A549 (cell line): ENCODE measurements around the gene LYZL2. TPM values are rescaled to one million over a fixed set of nuclear protein-coding genes. Genes with fewer than 3 reads are reported as not detected.
A peak's percentile ranks its signal among the peaks of the same experiment; 100 is the strongest.
"Not testable (repeated sequence)": the region's sequence is repeated elsewhere in the genome, so short reads cannot be mapped to it uniquely, and the experiment has no call there.

ENCODE experiments used
- ATAC-seq, 2 experiments: fragments of 200-7000 bp in 1 of 2; fragments of >200 bp in 1 of 2; cut with Nextera tagmentation in 1 of 2; cut with Tn5 transposase in 1 of 2; 3 replicates each; pipeline versions ENCODE4 v1.8.0 to v1.9.1; 2018 to 2020; ENCODE audit warnings: mild to moderate bottlenecking in 1 of 2, moderate library complexity in 1 of 2
- CTCF ChIA-PET: fragments of 300-600 bp; sonication (Branson Sonifier 250); formaldehyde crosslinking; extraction: SDS; loops from one replicate; lab custom pipeline; 2021; ENCODE audit warnings: antibody characterized with exemption, inconsistent platforms; lab: Yijun Ruan, JAX
- POLR2A ChIA-PET: fragments of 350-600 bp; formaldehyde crosslinking; extraction: SDS; loops from one replicate; lab custom pipeline; 2021; ENCODE audit warnings: antibody characterized with exemption, inconsistent platforms; lab: Yijun Ruan, JAX
- DNase-seq, 2 experiments: peaks; one replicate each; pipeline versions ENCODE4 v3.0.0 to v3.0.0-alpha.2; 2011 to 2016; ENCODE audit warnings: low read depth in 1 of 2, low spot score in 1 of 2
- FAIRE-seq: peaks from 2 replicates; lab custom pipeline; 2011; peaks lifted over from hg19 to GRCh38; lab: Jason Lieb, UNC
- H3K27ac ChIP-seq, 2 experiments: fragments of >200 bp; sonication (Bioruptor Twin); formaldehyde crosslinking; 3 replicates each; pipeline ENCODE4 v1.5.1; 2016 to 2017
- H3K4me1 ChIP-seq: fragments of >200 bp; sonication (Bioruptor Twin); formaldehyde crosslinking; 3 replicates; pipeline ENCODE4 v1.6.1; 2016
- H3K4me2 ChIP-seq: fragments of >200 bp; sonication (Bioruptor Twin); formaldehyde crosslinking; 3 replicates; pipeline ENCODE4 v1.6.1; 2016
- H3K4me3 ChIP-seq: fragments of >200 bp; sonication (Bioruptor Twin); formaldehyde crosslinking; 3 replicates; pipeline ENCODE4 v1.5.1; 2016
- H3K9me3 ChIP-seq: fragments of >200 bp; sonication (Bioruptor Twin); formaldehyde crosslinking; 3 replicates; pipeline ENCODE4 v1.6.1; 2016
- CBX2 ChIP-seq: fragments of 200-600 bp; sonication (generic); IDR thresholded peaks from 2 replicates; pipeline ENCODE4 v1.6.1; 2016; ENCODE audit warnings: low read depth, mild to moderate bottlenecking, borderline replicate concordance
- CHD2 ChIP-seq: fragments of 150-350 bp; IDR thresholded peaks from 2 replicates; pipeline ENCODE4 v1.6.1; 2014; ENCODE audit warnings: low read length; ENCODE audit not compliant: partially characterized antibody
- EHF ChIP-seq: fragments of 250-450 bp; sonication (Bioruptor Pico); IDR thresholded peaks from 2 replicates; pipeline ENCODE4 v1.5.0; 2020; ENCODE audit warnings: mild to moderate bottlenecking
- FOSB ChIP-seq: fragments of 250-450 bp; sonication (Bioruptor Pico); IDR thresholded peaks from 2 replicates; pipeline ENCODE4 v1.5.0; 2020; ENCODE audit warnings: mild to moderate bottlenecking, moderate library complexity
- FOSL2 ChIP-seq, 2 experiments: fragments of 450-650 bp in 1 of 2; fragments of >200 bp in 1 of 2; sonication (Bioruptor Twin) in 1 of 2; formaldehyde crosslinking; IDR thresholded peaks; 2 replicates each; pipeline versions ENCODE4 v1.5.0 to v1.6.1; 2016 to 2020; ENCODE audit warnings: mild to moderate bottlenecking in 1 of 2, moderate library complexity in 1 of 2
- FOXS1 ChIP-seq: fragments of 250-450 bp; sonication (Bioruptor Pico); IDR thresholded peaks from 2 replicates; pipeline ENCODE4 v1.5.0; 2020; ENCODE audit warnings: mild to moderate bottlenecking, moderate library complexity
- GATA3 ChIP-seq: IDR thresholded peaks from 2 replicates; pipeline ENCODE4 v1.6.1; 2012; ENCODE audit warnings: borderline replicate concordance
- HOXB5 ChIP-seq: fragments of 250-450 bp; sonication (Bioruptor Pico); IDR thresholded peaks from 2 replicates; pipeline ENCODE4 v1.5.0; 2020; ENCODE audit warnings: mild to moderate bottlenecking, moderate library complexity
- JUN ChIP-seq, 2 experiments: fragments of >200 bp; sonication (Bioruptor Twin); formaldehyde crosslinking; IDR thresholded peaks; 2 replicates in 1 of 2; 3 replicates in 1 of 2; pipeline ENCODE4 v1.6.1; 2016 to 2017
- KDM5A ChIP-seq: fragments of 200-600 bp; sonication (generic); IDR thresholded peaks from 2 replicates; pipeline ENCODE4 v1.6.1; 2016; ENCODE audit warnings: antibody characterized with exemption, mild to moderate bottlenecking
- MAFK ChIP-seq: fragments of 450-650 bp; IDR thresholded peaks from 2 replicates; pipeline ENCODE4 v1.6.1; 2014; ENCODE audit not compliant: partially characterized antibody
- MAZ ChIP-seq: fragments of 150-350 bp; IDR thresholded peaks from 2 replicates; pipeline ENCODE4 v1.6.1; 2014; ENCODE audit warnings: antibody characterized with exemption, low read depth, low read length, borderline replicate concordance
- NFE2L2 ChIP-seq: fragments of 150-350 bp; conservative IDR thresholded peaks from 2 replicates; pipeline ENCODE4 v1.6.1; 2014; ENCODE audit warnings: low read length
- POLR2A ChIP-seq: IDR thresholded peaks from 2 replicates; pipeline ENCODE4 v1.6.1; 2012; ENCODE audit warnings: mild to moderate bottlenecking, low read length
- RARB ChIP-seq: fragments of 250-450 bp; sonication (Bioruptor Pico); IDR thresholded peaks from 2 replicates; pipeline ENCODE4 v1.8.0; 2021; ENCODE audit warnings: mild to moderate bottlenecking, moderate library complexity
- RFX5 ChIP-seq: fragments of 450-650 bp; IDR thresholded peaks from 2 replicates; pipeline ENCODE4 v1.7.1; 2014; ENCODE audit warnings: antibody characterized with exemption, mild to moderate bottlenecking, moderate library complexity
- TP53 ChIP-seq: fragments of 250-450 bp; sonication (Bioruptor Pico); IDR thresholded peaks from 2 replicates; pipeline ENCODE4 v1.5.0; 2021; ENCODE audit warnings: mild to moderate bottlenecking, moderate library complexity
- ZC3H11A ChIP-seq: fragments of 450-650 bp; IDR thresholded peaks from 2 replicates; pipeline ENCODE4 v1.6.1; 2014; ENCODE audit warnings: antibody characterized with exemption, mild to moderate bottlenecking
- WGBS: methylation state at CpG from one replicate; pipeline ENCODE4 v1.1.6; 2017; ENCODE audit errors: missing lambda C conversion rate; 5-methylcytosine and 5-hydroxymethylcytosine counted together
- polyA plus RNA-seq, 4 experiments: library from polyadenylated mRNA; depleted of rRNA in 3 of 4; stranded (reverse); fragments of >200 nt; fragmentation: RNase III in 1 of 4; extraction: RNeasy Plus Mini Kit Qiagen cat#74134 plus additional on column Dnase treatment in 1 of 4; gene quantifications; 2 replicates in 3 of 4; 3 replicates in 1 of 4; pipeline ENCODE4 v1.2.3, GENCODE V29; 2011 to 2017
- TF ChIP-seq, protein P1 (sequence below): IDR thresholded peaks from 2 replicates; pipeline ENCODE4 v1.6.1; 2012; ENCODE audit warnings: low read depth, borderline replicate concordance
- TF ChIP-seq, protein P2 (sequence below): fragments of >200 bp; sonication (Bioruptor Twin); formaldehyde crosslinking; IDR thresholded peaks from 3 replicates; pipeline ENCODE4 v1.6.1; 2016
- TF ChIP-seq, protein P3 (sequence below): fragments of >200 bp; sonication (Bioruptor Twin); formaldehyde crosslinking; IDR thresholded peaks from 3 replicates; pipeline ENCODE4 v1.5.1; 2016

Gene LYZL2
- polyA plus RNA-seq, 2 of the 4 experiments (the other 2 are of a cell fraction), result not detected

DNA sequence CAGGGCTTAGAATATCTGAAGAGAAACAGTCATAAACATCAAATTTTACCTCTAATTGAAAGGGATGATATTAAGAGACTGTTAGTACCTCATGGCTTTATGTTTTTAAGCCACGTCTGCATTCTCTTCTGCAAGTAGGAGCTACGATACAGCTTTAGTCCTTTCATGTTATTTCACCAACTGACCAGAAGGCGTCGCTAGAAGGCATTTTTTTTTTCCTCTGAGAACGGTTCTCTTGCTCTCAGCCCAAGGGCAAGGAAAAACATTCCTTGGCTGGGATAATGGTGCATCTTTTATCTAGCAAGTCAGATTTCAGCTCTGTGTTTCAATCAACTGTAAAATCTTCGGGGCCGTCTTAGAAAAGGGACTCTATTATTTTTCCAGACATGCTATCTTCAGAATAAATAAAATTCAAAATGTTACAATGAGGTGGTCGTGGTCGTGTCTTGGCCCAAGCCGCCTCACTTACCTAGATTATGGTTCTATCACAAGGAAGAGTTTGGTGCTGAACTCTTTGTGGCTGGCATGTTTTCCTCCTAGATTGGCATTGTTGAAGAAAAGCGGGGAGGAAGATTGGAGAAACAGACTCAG is 41.6 kb upstream of the LYZL2 start (continued):
- TF ChIP-seq FOXS1 (CRISPR knock-in tag), result no peak
- no peak for TF ChIP-seq CHD2
- TF ChIP-seq, protein P1, sequence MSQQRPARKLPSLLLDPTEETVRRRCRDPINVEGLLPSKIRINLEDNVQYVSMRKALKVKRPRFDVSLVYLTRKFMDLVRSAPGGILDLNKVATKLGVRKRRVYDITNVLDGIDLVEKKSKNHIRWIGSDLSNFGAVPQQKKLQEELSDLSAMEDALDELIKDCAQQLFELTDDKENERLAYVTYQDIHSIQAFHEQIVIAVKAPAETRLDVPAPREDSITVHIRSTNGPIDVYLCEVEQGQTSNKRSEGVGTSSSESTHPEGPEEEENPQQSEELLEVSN, result no peak
- no peak for TF ChIP-seq JUN (IDR thresholded peaks at IDR 0.05)
- TF ChIP-seq NFE2L2, result no peak
- TF ChIP-seq, protein P2, sequence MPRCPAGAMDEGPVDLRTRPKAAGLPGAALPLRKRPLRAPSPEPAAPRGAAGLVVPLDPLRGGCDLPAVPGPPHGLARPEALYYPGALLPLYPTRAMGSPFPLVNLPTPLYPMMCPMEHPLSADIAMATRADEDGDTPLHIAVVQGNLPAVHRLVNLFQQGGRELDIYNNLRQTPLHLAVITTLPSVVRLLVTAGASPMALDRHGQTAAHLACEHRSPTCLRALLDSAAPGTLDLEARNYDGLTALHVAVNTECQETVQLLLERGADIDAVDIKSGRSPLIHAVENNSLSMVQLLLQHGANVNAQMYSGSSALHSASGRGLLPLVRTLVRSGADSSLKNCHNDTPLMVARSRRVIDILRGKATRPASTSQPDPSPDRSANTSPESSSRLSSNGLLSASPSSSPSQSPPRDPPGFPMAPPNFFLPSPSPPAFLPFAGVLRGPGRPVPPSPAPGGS, result no peak
- TF ChIP-seq MAFK, result peak; percentile 31
- no peak for TF ChIP-seq CBX2

DNA sequence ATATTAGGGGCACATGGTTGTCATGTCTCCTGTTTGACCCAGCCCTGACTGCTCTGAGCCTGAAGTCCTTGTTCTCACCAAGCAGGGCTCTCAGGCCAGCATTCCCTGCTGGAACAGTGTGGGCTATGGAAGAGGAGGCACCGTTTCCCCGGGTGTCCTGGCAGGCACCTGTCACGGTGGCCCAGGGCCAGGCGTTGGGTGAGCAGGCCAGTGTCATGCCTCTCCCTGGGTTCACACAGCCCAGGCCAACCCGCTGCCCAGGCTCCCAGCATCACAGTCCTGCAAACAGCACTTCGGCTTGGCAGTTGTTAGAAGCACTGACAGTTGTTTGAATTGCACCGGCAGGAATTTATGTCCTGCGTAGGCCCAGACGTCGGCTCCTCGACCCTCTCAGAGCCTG is 38.4 kb upstream of the LYZL2 start:
- ATAC-seq, H3K4me3 ChIP-seq, CTCF ChIA-PET, H3K27ac ChIP-seq, FAIRE-seq, H3K9me3 ChIP-seq, POLR2A ChIA-PET, H3K4me2 ChIP-seq, H3K4me1 ChIP-seq, DNase-seq: not testable (repeated sequence)
- 78% methylated on average over 9 of the region's 11 CpGs for WGBS

DNA sequence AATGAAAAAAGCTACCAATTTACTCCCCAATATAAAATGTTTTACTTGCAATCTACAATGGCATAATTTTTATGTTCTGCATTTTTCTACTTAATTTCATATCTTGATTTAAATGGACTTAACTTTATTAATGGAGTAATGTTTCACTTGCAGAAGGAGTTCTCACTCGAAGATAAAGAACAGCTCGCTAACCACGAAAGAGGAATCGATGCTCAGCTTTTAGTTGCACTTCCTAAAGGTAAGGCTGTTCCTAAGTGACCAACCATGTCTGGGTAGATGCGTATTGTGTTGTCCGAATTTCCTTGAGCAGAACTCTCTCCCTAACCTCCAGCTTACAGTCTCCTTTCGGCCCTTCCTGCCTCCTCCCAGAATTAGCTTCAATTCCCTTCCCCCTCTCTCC is 33.9 kb upstream of the LYZL2 start:
- FAIRE-seq, H3K4me3 ChIP-seq, DNase-seq, H3K27ac ChIP-seq, H3K9me3 ChIP-seq, POLR2A ChIA-PET, H3K4me1 ChIP-seq, ATAC-seq, H3K4me2 ChIP-seq: not testable (repeated sequence)
- 87% methylated on average over 5 of the region's 7 CpGs for WGBS
- CTCF ChIA-PET, result interaction anchor here (1.2 to 1.3 kb wide), 2 partner anchors 24 to 272 kb away, joined by 3 read pairs; no protein-coding TSS in a partner anchor

DNA sequence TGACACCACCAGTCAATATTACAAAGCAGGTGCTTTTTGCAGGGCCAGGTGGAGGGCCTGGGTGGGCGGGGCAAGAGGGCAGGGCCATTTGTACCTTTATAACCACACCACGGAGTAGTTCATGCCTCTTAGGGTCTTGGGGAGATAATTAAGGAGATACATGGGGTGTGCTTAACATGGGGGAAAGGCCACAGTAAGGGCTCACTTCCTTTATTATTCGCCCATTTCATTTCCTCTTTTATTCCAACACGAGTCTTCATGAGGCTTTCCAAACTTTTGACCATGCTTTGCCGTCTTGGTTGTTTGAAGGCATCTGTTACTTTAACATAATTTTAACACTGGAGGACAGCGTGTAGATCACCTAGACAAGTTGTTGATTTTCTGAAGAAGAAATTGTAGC is 33.3 kb upstream of the LYZL2 start:
- CTCF ChIA-PET, result interaction anchor here (1.2 to 1.3 kb wide), 2 partner anchors 25 to 271 kb away, joined by 3 read pairs; no protein-coding TSS in a partner anchor
- no peak for FAIRE-seq
- no peak overlapping the region for H3K4me3 ChIP-seq
- H3K27ac ChIP-seq, result no peak overlapping the region
- no peak for TF ChIP-seq RFX5
- TF ChIP-seq MAFK, result no peak
- TF ChIP-seq KDM5A, result no peak
- no peak for TF ChIP-seq POLR2A
- TF ChIP-seq CBX2, result no peak
- TF ChIP-seq FOSL2 (IDR thresholded peaks at IDR 0.05), result no peak
- no peak for TF ChIP-seq FOSL2 (CRISPR knock-in tag; IDR thresholded peaks at IDR 0.05)
- TF ChIP-seq ZC3H11A, result no peak
- TF ChIP-seq JUN (IDR thresholded peaks at IDR 0.05), result no peak
- no peak for TF ChIP-seq TP53 (CRISPR knock-in tag)
- TF ChIP-seq GATA3, result no peak
- TF ChIP-seq FOSB (CRISPR knock-in tag), result no peak
- no peak for TF ChIP-seq EHF (CRISPR knock-in tag)
- no peak for TF ChIP-seq MAZ
- TF ChIP-seq HOXB5 (CRISPR knock-in tag), result no peak
- TF ChIP-seq, protein P3, sequence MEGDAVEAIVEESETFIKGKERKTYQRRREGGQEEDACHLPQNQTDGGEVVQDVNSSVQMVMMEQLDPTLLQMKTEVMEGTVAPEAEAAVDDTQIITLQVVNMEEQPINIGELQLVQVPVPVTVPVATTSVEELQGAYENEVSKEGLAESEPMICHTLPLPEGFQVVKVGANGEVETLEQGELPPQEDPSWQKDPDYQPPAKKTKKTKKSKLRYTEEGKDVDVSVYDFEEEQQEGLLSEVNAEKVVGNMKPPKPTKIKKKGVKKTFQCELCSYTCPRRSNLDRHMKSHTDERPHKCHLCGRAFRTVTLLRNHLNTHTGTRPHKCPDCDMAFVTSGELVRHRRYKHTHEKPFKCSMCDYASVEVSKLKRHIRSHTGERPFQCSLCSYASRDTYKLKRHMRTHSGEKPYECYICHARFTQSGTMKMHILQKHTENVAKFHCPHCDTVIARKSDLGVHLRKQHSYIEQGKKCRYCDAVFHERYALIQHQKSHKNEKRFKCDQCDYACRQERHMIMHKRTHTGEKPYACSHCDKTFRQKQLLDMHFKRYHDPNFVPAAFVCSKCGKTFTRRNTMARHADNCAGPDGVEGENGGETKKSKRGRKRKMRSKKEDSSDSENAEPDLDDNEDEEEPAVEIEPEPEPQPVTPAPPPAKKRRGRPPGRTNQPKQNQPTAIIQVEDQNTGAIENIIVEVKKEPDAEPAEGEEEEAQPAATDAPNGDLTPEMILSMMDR, result no peak
- no peak for TF ChIP-seq RARB
- TF ChIP-seq, protein P1, result no peak
- TF ChIP-seq, all 56 proteins: peak for 0
- WGBS, result 90% methylated on average over 5 of the region's 6 CpGs
- POLR2A ChIA-PET, result no interaction called here
- Histone ChIP-seq H3K9me3 (no peaks in the 10 kb centered on the region), H3K4me1 (no peaks in the 10 kb centered on the region), H3K4me2 (no peak overlapping the region)
- DNase-seq (no peak), ATAC-seq (no peak)

DNA sequence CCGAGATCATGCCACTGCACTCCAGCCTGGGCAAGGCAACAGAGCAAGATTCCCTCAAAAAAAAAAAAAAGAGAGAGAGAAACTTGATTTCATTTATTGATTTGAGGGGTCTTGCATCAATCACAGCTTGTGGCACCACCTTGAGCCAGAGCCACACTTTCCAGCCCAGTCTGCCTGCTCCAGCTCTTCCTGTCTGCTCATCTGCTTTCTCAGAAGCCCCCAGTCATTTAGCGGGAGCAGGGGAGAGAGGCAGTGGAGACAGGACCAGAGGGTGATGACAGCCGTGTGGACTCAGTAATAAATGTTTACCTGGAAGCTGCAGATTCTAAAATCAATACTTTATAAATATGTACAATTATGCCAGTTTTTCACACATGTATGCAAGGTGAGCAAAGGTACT is 30.8 kb upstream of the LYZL2 start:
- not testable (repeated sequence) for ATAC-seq
- CTCF ChIA-PET, result interaction anchor here (1.3 to 3.0 kb wide), 2 partner anchors 20 to 69 kb away, joined by 3 to 13 read pairs; no protein-coding TSS in a partner anchor

More for the DNA sequence above, 30.8 kb upstream of the LYZL2 start:
- H3K27ac ChIP-seq, FAIRE-seq, POLR2A ChIA-PET, H3K4me2 ChIP-seq, DNase-seq, H3K4me3 ChIP-seq, H3K4me1 ChIP-seq, H3K9me3 ChIP-seq: not testable (repeated sequence)
- WGBS, result 82% methylated on average over 3 of the region's 3 CpGs
